ENCODE data around the gene NAV2.
"Not testable (repeated sequence)": the region's sequence is repeated elsewhere in the genome, so short reads cannot be mapped to it uniquely, and the experiment has no call there.

The NAV2 gene

DNA sequence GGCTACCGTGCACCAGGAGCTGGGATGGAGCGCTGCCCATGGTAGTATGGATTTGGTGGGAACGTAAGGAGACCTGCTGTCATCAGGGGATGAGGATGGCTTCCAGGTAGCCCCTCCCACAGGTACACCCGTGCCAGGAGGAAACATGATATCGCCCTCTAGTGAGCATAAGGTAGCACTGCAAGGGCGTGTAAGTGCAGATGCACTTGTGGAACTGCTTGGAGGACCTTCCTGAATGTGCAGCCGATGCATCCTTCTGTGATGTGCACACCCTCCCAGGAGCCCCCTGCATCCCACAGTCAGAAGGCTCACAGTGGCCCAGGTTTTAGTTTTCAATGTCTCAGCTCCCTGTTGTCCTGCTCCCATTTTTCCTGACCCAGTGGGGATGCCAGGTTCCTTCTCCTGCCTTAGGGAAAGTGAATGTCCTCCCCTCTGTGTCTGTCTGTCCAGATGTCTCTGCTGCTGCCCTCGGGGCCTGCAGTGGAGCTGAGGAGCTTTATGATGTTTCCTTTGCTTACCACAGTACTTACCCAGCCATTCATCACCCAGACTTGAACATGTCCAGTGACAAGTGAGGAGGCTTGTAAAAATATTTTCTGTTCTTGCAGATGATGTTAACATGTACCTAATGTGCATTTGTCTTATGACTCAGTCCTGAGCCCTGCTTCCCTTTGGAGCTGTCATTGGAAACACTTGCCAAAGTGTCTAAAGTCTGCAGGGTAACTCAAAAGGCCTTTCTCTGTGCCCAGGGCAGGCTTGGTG is 398.5 kb downstream of the NAV2 start:
- no peak for DNase-seq

DNA sequence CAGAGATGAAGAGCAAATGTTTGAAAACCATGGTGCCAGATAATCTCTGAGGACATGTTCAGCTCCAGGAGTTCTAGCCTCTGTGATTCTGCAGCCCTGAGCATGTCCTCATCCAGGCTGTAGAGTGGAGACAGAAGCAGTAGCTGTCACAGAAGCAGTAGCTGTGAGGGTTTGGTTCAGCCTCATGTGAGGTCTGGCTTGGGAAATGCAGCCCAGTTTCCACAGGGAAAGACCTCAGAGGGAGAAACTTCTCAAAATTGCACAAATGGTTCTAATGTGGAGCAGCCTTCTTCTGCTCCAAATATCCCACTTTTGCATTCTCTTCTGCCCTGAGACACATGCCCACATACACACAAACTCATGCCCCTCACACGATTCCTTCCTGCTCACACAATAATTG is 399.2 kb downstream of the NAV2 start:
- no peak for DNase-seq

DNA sequence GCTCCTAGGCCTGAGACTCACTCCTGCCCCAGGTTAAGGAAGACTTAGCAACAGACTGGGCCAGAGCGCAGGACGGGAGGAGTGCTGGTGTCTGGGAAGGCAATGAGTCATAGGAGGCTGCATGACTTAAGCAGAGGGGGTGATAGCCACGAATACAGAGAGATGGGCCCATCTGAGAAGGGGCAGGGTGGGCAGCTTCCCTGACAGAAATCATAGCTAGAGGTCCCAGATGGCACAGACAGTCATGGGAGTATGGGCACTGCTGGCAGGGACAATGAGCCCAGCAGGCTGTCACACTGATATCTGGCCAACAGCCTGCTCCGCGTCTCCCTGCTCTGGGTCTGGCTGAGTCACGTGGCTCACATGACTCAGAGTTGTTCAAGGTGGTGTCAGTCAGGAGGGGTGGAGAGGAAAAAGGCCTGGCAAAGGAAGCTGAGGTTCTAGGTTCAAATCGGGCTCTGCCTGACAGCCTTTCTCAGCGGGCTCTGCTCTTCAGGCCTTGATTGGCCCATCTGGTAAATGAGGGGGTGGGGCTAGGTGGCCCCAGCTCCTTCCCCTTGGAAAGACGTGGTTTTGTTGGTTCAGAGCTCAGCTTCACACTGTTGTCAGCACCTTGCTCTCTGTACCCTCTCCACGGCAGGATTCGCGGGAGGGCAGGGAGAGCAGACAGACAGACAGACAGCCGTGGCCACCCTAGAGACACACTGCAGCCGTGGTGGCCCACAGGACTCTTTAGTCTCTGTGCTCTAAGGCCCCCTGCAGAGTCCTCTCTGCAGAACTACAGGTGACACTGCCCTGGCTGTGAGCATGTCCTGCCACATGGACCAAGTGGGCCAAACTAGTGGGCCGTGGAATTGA is 399.9 kb downstream of the NAV2 start:
- no peak for DNase-seq

DNA sequence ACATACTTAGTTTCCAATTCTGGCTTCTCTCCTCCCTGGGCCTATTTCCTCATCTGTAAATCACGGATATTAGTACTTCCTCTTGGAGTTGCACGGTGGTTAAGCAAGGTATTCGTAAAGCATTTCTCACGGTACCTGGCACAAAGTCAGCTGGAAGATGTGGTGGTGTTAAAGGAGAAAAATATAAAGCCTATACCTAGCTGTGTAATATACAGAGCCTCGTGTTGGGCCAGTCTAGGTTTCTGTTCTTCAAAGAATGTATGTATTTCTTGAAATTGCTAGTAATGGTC is 400.5 kb downstream of the NAV2 start:
- no peak for DNase-seq

DNA sequence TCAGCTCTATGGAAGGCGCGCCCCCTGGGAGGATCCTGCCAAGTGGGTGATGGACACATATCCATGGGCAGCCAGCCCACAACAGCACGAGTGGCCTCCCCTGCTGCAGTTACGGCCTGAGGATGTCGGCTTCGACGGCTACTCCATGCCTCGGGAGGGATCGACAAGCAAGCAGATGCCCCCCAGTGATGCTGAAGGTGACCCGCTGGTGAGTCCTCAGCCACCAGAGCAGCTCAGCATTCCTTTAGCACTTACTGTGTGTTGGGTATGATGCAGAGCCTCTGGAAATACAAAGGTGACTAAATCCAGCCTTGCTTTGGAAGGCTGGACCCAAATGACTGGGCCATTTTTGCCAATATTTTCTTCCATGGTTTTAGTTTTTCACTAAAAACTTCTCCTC is 402.0 kb downstream of the NAV2 start:
- DNase-seq, result no peak

DNA sequence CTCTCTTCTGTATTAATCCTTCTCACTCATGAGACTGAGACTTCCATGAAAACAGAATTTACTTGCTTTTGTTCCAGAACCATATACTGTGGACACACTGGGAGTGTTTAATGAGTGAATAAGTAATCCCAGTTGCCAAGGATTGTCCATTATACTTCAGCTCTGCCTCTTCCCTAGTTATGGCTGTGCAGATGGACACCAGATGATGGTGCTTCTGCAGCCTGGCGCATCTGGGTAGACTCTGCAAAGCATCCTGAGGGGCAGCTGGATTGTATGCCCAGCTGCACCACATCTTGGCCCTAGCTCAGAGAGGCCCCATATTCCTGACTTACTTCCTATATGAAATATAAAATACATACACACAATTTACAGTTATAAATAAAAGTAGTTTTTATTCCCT is 404.2 kb downstream of the NAV2 start:
- no peak for DNase-seq

DNA sequence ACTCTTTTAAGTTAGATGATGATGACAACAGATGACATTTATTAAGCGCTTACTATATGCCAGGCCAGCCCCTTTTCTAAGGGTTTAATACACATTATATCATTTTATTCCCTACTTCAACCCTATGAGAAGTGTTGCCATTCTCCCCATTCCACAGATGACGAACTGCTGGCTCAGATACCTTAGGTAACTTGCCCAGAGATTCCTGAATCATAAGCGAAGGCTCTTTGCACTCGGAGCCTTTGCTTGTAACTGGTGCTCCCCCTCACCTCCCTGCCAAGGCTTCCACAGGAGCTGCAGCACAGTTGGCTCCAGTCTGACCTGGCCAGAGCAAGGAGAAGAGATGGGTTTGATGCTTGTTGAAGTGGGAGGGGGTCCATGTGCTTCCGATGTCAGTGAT is 404.7 kb downstream of the NAV2 start:
- DNase-seq, result no peak

DNA sequence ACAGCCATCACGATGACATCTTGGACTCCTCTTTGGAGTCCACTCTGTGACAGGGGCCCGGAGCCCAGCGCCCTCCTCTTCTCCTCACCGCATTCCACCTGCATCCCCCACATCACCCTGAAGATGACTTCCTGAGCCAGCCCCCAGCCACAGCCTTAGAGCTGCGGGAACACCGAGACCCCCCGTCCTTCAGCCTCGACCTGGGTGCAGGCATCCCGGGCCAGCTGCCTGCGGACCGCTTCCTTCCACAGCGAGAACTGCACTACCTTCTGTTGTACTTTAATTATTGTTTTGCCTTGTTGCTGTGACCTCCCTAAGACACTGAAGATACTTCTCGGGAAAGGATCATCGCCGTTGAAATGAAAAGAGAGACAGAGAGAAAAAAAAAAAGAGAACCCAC is 405.6 kb downstream of the NAV2 start:
- DNase-seq, result no peak

DNA sequence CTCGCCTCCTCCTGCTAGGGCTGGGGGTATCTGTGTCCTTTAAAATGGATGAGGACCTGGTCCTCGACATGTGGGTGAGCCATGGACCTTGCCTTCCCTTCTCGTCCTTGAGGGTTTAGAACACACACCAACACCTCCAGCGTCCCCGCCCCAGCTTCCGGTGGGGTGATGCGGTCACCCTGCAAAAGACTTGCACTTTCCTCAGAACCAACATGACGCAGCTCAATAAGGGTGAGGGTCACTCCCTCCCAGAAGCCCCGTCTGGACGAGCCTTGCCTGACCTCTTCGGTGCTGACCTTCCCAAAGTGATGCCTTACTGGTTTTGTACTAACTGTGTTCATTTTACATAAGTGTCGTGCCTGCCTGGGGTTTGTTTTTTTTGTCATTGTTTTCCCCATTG is 406.7 kb downstream of the NAV2 start:
- no peak for DNase-seq

DNA sequence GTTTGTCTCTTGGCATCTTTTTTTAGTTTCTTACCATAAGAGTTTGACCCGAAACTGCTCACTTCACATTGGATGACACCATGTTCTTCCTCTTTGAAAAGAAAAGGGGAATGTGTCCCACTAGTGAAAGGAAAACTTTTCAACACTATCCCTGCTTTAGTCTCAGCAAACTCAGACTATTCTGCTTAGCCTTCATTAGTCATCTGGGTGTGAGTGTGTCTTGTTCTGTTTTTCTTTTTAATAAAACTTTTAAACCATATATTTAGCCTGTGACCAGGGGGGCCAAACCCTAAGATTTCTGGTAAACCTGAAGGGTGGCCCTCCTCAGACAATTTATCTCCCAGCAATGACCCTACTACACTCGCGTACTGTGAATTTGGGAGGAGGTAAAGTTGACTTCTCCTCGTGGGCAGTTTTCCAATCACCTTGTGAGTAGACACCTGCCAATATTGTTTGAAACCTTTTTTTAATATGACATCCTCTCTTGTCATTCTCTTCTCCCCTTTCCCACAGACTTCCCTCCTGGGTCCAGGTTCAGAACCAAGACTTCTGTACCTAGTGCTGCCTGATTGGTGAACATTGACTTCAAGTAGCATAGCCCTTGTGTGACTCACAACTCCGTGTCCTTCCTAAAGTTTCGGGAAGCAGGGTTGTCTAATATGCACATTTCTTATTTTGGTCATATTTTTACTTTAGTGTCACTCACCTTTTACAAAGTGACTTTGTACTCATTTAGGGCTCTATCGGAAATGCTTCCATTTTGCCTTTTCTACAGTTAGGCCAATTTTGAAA is 407.7 kb downstream of the NAV2 start:
- no peak for DNase-seq

DNA sequence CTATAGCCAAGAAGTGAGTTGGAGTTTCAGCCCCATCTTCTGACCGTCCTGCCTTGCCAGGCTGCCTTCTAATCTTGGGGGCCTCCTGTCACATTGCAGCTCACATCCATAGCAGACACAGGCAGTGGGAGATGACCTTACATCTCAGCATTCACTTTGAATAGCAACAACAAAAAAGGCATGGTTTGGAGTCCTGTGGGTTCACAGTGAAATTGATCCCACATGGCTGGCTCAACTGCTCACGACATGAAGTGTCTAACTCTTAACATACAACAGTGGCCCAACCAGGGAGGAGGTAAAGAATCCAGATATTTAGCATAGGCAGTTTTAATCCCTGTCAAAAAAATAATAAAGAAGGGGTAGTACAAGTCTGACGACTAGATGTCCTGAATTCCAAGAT is 409.5 kb downstream of the NAV2 start:
- DNase-seq, result no peak

DNA sequence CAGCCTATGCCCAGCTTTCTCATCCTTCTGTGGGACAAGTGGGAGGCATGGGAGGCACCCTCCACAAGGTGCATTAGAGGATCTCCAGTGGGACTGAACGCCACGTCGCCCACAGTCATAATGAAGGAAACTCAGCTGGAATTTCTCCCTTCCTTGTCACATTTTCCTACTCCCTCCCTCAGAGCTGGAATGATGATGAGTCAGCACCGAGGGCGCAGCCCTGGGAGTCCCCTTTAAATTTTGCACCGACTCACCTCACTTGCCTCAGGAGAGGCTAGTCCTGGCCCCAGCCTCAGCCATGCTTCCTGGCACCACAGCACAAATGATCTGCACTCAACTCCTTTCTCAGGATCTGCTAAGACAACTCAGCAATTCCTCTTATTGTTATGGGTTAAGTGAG is 413.3 kb downstream of the NAV2 start:
- no peak for DNase-seq

DNA sequence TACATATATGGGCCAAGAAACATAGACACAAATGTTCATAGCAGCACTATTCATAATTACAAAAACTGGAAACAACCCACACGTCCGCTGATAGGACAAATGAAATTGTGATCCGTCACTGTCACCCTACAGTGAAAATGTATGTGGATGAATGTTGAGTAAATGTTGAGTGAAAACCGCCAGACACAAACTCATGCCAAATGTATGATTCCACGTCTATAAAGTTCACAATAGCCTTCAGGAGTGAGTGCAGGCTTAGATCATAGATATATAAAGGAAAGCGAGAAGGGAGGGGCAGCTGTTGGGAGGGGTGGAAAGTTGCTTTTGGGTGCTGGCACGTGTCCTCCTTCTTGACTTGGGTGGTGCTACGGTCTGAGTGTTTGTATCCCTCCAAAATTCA is 414.1 kb downstream of the NAV2 start:
- no peak for DNase-seq

DNA sequence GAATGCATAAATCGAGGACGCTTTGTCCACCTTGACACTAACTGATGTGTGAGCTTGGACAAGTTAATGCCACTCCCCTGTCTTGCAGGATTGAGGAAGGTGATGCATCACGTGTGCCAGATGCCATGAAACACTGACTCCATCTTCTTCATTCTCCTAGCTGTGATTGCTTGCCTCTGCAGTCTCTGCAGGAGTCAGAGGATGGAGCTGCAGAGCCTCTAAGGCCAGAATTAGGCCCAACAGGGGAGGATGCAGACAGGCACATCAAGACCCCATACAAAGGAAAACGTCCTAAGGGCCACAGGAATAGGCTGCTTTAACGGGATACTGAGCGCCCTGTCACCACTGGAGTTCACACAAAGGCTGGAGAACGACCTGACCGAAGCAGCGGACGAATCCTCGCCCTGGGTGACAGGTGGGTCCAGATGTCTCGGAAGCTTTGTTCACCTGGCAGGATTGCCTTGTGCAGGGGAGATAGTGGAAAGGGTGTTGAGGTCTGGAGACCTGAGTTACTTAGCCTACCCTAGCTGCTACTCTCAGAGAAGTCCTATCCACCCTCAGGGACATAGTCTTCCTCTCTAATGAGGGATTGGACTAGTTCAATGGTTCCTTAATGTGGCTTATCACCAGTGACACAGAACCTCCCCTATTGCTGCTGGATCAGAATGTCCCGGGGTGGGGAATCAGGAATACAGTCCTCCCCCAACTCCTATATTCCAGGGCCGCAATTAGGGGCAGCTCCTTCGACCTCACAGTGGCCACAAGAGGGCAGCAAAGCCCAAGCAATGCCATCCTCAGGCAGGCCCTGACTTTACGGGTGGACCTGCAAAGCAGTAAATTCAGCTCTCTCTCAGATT is 415.3 kb downstream of the NAV2 start:
- DNase-seq, result no peak

DNA sequence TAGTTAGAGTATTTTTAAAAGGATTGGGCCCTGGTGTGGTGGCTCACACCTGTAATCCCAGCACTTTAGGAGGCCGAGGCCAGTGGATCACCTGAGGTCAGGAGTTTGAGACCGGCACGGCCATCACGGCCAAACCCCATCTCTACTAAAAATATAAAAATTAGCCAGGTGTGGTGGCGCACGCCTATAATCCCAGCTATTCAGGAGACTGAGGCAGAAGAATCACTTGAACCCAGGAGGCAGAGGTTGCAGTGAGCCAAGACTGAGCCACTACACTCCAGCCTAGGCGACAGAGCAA is 415.8 kb downstream of the NAV2 start:
- DNase-seq, result not testable (repeated sequence)

DNA sequence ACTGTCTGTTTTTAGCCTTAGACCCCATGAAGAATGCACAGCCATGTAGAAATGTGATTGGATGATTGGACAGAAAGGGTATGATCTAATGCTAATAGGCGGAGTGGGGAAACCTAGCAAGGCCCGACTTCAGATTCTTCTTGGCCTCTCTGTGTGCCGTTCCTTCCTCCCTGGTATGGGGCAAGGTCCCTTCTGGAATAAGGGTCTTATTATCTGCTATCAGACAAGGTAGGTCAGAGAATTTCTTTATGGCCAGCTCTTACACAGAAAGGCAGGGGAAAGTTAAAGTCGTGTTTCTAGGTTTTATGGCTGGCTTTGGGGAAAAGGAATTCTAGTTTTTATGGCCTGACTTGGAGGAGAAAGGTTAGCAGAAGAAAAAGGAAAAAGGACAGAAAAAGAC is 417.0 kb downstream of the NAV2 start:
- DNase-seq, result no peak

DNA sequence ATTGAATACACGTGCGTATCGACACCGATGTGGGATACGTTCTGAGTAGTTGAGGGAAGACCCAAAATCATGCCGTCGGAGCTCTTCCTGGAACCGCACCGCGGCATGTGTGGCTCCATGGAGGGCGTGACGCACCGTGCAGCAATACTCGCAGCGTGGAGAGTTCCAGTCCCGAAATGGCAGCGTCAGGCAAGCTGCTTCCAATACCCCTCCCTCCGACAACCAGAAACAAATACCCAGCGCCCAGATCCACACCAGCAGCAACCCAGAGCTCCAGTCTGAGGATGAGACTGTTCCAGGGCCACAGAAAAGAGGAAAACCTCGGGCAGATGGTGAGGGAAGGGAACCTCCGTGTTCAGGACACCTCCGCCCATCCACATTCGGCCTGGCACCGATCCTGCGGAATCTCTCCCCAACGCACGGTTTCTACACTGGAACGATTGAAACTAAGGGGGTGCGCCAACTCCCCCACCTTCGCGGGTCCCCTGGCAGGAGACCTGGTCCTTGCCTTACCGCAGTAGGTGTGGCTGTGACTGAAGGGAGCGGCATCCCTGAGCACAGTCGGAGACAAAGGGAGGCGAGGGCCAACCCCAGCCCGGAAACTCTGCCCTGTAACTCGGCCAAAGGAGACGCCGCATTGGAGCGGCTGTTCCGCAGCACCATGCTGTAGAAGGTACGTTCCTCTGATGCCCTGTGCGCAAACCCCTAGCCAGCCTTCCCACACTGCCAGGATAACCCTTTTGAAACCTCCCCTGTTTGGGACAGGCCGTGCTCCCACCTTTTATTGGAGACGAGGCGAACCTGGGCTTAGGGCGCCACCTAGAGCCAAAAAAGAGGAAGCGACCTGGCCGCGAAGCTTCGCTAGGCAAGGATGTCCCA is 419.4 kb downstream of the NAV2 start:
- no peak for DNase-seq

DNA sequence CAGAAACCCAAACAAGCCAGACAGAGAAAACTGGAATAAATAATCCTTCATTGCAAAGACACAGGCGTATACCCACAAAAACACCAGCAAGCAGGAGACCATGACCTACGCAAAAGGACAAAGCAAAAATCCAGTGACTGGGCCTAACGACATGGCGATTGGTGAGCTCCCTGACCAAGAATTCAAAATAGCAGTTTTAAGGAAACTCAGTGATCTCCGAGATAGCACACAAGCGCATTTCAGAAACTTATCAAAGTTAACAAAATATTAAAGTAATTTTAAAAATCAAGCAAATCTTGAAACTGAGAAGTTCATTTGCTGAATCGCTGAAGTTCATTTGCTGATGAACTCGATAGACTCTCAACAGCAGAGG is 420.0 kb downstream of the NAV2 start:
- DNase-seq, result no peak

DNA sequence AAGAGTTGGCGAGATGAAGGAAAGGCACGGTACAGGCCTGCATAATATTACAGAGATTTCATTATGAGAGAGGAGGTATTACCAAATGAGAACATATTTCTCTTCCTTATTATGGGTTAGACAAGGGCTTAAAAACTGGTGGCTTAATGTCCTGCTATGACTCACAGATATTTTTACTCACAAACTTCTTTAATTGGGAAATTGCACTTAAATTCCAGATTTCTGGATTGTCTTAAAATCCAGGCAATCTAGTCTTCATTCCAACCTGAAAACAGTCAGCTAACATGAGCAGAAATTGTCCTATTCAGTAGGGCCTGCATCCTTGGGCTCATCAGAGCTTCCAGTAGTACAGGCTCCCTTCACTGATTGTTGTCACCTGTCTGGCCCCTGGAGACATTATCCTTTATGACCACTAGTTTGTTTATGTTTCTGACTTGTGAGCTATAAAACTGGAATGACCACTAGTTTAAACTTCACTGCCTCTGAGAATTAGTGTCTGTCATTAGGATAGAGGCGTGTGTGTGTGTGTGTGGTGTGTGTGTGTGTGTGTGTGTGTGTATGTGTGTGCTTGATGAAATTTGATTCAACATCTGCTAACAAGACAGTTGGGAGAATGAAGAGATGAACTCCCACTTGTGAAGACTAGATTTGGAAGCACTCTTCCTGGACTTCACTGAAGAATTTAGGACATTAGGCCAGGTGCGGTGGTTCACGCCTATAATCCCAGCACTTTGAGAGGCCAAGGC is 422.5 kb downstream of the NAV2 start:
- DNase-seq, result no peak

DNA sequence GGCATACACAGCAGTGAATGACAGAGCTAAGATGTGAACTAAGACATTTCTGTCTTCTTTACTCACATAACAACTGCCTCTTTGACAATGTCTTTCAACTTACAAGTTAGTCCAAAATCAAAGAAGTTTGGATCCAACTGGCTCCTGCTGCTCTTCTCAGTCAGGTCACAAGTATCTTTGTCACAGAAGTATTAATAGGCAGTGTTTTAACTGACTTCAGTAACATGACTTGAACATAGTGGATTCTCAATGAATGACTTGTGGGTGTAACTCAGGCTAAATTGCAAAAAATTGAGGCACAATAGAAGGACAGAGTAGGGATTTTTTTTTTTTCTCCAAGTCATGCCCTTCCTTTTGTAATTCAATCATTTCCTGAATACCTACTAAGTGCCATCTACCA is 425.0 kb downstream of the NAV2 start:
- no peak for DNase-seq

DNA sequence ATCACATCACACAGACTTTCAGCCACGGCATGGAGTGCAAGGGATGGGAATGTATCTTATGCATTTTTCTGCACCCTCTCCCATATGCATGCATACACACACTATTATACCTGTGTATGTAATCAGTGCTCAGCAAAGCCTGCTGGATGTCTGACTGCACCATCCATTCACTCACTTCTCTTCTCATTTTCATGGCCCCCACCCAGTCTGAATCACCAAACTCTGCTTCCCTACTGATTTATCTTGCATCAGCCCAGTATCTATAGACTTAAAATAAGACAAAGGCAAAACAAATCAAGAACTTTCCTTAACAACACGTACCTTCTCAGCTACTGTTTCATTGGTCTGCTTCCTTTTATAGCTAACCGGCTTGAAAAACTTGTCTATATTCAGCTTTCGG is 426.1 kb downstream of the NAV2 start:
- no peak for DNase-seq
